H9 (cell line): Measurements from ENCODE around the gene PROCR. TPM values are rescaled to one million over a fixed set of nuclear protein-coding genes. Genes with fewer than 3 reads are reported as not detected.

ENCODE experiments used
- DNase-seq: peaks from one replicate; pipeline ENCODE4 v3.0.0-alpha.2; 2017
- H2AFZ ChIP-seq: one replicate; pipeline ENCODE4 v1.6.1; 2013; ENCODE audit warnings: mild to moderate bottlenecking, low read length, control low read depth, moderate library complexity
- H2AK5ac ChIP-seq: 2 replicates; pipeline ENCODE4 v1.6.1; 2013; ENCODE audit warnings: low read length, control low read depth, mixed read lengths; ENCODE audit not compliant: insufficient read length
- H2BK120ac ChIP-seq: one replicate; pipeline ENCODE4 v1.6.1; 2013; ENCODE audit warnings: low read depth, mild to moderate bottlenecking, low read length, control low read depth, inconsistent platforms; ENCODE audit not compliant: poor library complexity, severe bottlenecking
- H2BK12ac ChIP-seq: 2 replicates; pipeline ENCODE4 v1.6.1; 2013; ENCODE audit warnings: low read length, control low read depth, mixed read lengths, low read depth; ENCODE audit not compliant: insufficient read length
- H2BK15ac ChIP-seq: 2 replicates; pipeline ENCODE4 v1.6.1; 2013; ENCODE audit warnings: low read depth, low read length, control low read depth
- H2BK20ac ChIP-seq: one replicate; pipeline ENCODE4 v1.6.1; 2013; ENCODE audit warnings: low read depth, mild to moderate bottlenecking, low read length, control low read depth, inconsistent platforms; ENCODE audit not compliant: poor library complexity, severe bottlenecking
- H2BK5ac ChIP-seq: 2 replicates; pipeline ENCODE4 v1.6.1; 2013; ENCODE audit warnings: low read length, control low read depth, mixed read lengths; ENCODE audit not compliant: insufficient read length
- H3K14ac ChIP-seq: 2 replicates; pipeline ENCODE4 v1.6.1; 2013; ENCODE audit warnings: low read length, control low read depth; ENCODE audit not compliant: insufficient read depth
- H3K18ac ChIP-seq: 2 replicates; pipeline ENCODE4 v1.6.1; 2013; ENCODE audit warnings: low read depth, mild to moderate bottlenecking, mixed read lengths, low read length, control low read depth; ENCODE audit not compliant: insufficient read length
- H3K23ac ChIP-seq: 2 replicates; pipeline ENCODE4 v1.6.1; 2013; ENCODE audit warnings: low read length, control low read depth, mixed read lengths, low read depth; ENCODE audit not compliant: insufficient read length
- H3K23me2 ChIP-seq: 2 replicates; pipeline ENCODE4 v1.6.1; 2013; ENCODE audit warnings: low read depth, mild to moderate bottlenecking, mixed read lengths, low read length, control low read depth; ENCODE audit not compliant: insufficient read length, poor library complexity, severe bottlenecking
- H3K27ac ChIP-seq: 2 replicates; pipeline ENCODE4 v1.5.1; 2013; ENCODE audit warnings: low read length, control low read depth, mixed read lengths, low read depth; ENCODE audit not compliant: insufficient read length
- H3K27me3 ChIP-seq: 2 replicates; pipeline ENCODE4 v1.6.1; 2013; ENCODE audit warnings: low read length, control low read depth, inconsistent platforms; ENCODE audit not compliant: insufficient read depth
- H3K4ac ChIP-seq: 2 replicates; pipeline ENCODE4 v1.6.1; 2013; ENCODE audit warnings: low read depth, mild to moderate bottlenecking, control low read depth, inconsistent platforms, low read length, moderate library complexity
- H3K4me1 ChIP-seq: 2 replicates; pipeline ENCODE4 v1.6.1; 2013; ENCODE audit warnings: low read length, control low read depth, inconsistent platforms; ENCODE audit not compliant: insufficient read depth
- H3K4me2 ChIP-seq: 2 replicates; pipeline ENCODE4 v1.6.1; 2013; ENCODE audit warnings: low read length, control low read depth, mixed read lengths; ENCODE audit not compliant: insufficient read length, insufficient read depth
- H3K56ac ChIP-seq: 2 replicates; pipeline ENCODE4 v1.6.1; 2013; ENCODE audit warnings: low read depth, mild to moderate bottlenecking, mixed read lengths, low read length, control low read depth; ENCODE audit not compliant: insufficient read length
- H3K79me1 ChIP-seq: 2 replicates; pipeline ENCODE4 v1.6.1; 2013; ENCODE audit warnings: low read depth, mild to moderate bottlenecking, moderate library complexity, low read length, control low read depth, inconsistent platforms; ENCODE audit not compliant: insufficient read depth, poor library complexity, severe bottlenecking
- H3K79me2 ChIP-seq: 2 replicates; pipeline ENCODE4 v1.6.1; 2013; ENCODE audit warnings: low read length, control low read depth, inconsistent platforms; ENCODE audit not compliant: insufficient read depth
- H3K9ac ChIP-seq: 2 replicates; pipeline ENCODE4 v1.6.1; 2013; ENCODE audit warnings: low read length, control low read depth, mixed read lengths; ENCODE audit not compliant: insufficient read length; ENCODE audit errors: extremely low read depth
- H3K9me3 ChIP-seq: one replicate; pipeline ENCODE4 v1.6.1; 2013; ENCODE audit warnings: low read depth, low read length, inconsistent platforms; ENCODE audit not compliant: control insufficient read depth
- H3T11ph ChIP-seq: one replicate; pipeline ENCODE4 v1.6.1; 2013; ENCODE audit warnings: mild to moderate bottlenecking, low read length, control low read depth, inconsistent platforms
- H4K20me1 ChIP-seq: one replicate; pipeline ENCODE4 v1.6.1; 2013; ENCODE audit not compliant: control insufficient read depth, insufficient read length, insufficient read depth
- H4K5ac ChIP-seq: 2 replicates; pipeline ENCODE4 v1.6.1; 2013; ENCODE audit warnings: low read depth, mild to moderate bottlenecking, mixed read lengths, low read length, control low read depth; ENCODE audit not compliant: insufficient read length
- H4K8ac ChIP-seq: replicated peaks from 2 replicates; pipeline ENCODE4 v1.6.1; 2013; ENCODE audit warnings: low read length, control low read depth, mixed read lengths, low read depth; ENCODE audit not compliant: insufficient read length
- H4K91ac ChIP-seq: 2 replicates; pipeline ENCODE4 v1.6.1; 2013; ENCODE audit warnings: low read depth, mild to moderate bottlenecking, moderate library complexity, mixed read lengths, low read length, control low read depth; ENCODE audit not compliant: insufficient read length
- H3K27ac Mint-ChIP-seq, 3 experiments: 2 replicates in 2 of 3; 3 replicates in 1 of 3; pipeline ENCODE4 v1.8.0; 2020 to 2021; ENCODE audit warnings: mixed read lengths in 3 of 3, mild to moderate bottlenecking in 1 of 3, moderate library complexity in 1 of 3
- H3K27me3 Mint-ChIP-seq: 2 replicates; pipeline ENCODE4 v1.8.0; 2021; ENCODE audit warnings: low read depth, mild to moderate bottlenecking, moderate library complexity, mixed read lengths
- H3K36me3 Mint-ChIP-seq, 3 experiments: 2 replicates in 2 of 3; 3 replicates in 1 of 3; pipeline ENCODE4 v1.8.0; 2020 to 2021; ENCODE audit warnings: low read depth in 3 of 3, mixed read lengths in 3 of 3; ENCODE audit not compliant: insufficient read depth in 1 of 3
- H3K4me1 Mint-ChIP-seq, 2 experiments: 2 replicates each; pipeline ENCODE4 v1.8.0; 2020; ENCODE audit warnings: mixed read lengths in 2 of 2
- H3K4me3 Mint-ChIP-seq, 2 experiments: 2 replicates in 1 of 2; 3 replicates in 1 of 2; pipeline ENCODE4 v1.8.0; 2020 to 2021; ENCODE audit warnings: mild to moderate bottlenecking in 2 of 2, mixed read lengths in 2 of 2, moderate library complexity in 1 of 2
- H3K9me3 Mint-ChIP-seq, 2 experiments: 2 replicates in 1 of 2; 3 replicates in 1 of 2; pipeline ENCODE4 v1.8.0; 2020; ENCODE audit warnings: mild to moderate bottlenecking in 2 of 2, mixed read lengths in 2 of 2, moderate library complexity in 1 of 2
- WGBS: extraction: QIAGEN DNeasy Blood & Tissue Kit; methylation state at CpG from one replicate; pipeline ENCODE4 v1.1.7; 2013; ENCODE audit warnings: missing lambda C conversion rate, low lambda C conversion rate, mixed read lengths; ENCODE audit not compliant: insufficient read length; ENCODE audit errors: extremely low coverage; 5-methylcytosine and 5-hydroxymethylcytosine counted together
- total RNA-seq: library from RNA; stranded (reverse); gene quantifications from 2 replicates; pipeline ENCODE4 v1.2.1, GENCODE V29; 2021
- TF ChIP-seq, protein P1 (sequence below): fragments of 200-600 bp; sonication (generic); conservative IDR thresholded peaks from 3 replicates; pipeline ENCODE4 v1.8.0; 2021; ENCODE audit warnings: antibody characterized with exemption, mild to moderate bottlenecking

Gene PROCR
- total RNA-seq, 1 experiment from 2014 or later = 6.4 TPM

DNA sequence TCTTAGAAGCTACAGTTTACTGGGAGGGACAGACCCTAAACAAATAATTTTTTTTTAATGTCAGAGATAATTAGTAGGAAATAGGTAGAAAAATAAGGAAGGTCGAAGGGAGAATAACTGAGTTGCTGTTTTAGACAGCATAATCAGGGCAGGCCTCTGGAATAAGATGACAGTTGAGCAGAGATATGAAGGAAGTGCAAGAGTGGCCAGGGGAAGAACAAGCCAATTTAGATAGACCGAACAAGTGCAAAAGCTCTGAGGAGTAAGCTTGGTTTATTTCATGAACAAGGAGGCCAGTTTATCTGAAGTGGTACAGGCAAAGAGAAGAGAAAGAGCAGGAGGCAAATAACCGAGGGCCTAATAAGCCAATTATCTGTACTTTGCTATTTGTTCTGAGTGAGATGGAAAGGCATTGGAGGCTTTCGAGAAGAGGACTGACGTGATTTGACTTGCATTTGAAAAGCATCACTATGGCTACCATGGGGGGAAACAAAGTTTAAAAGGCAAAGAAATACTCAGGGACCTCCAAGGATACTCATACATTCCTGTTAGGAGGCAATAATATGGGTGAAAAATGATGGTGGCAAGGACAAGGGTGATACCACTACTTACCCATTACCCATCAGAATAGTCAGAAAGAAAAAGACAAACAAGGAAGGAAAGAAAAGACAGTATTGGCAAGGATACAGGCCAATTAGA, 19.7 kb downstream of the PROCR start:
- no peak overlapping the region for H2BK5ac ChIP-seq
- H3K9me3 ChIP-seq = no peaks in the 10 kb centered on the region
- TF ChIP-seq, protein P1, sequence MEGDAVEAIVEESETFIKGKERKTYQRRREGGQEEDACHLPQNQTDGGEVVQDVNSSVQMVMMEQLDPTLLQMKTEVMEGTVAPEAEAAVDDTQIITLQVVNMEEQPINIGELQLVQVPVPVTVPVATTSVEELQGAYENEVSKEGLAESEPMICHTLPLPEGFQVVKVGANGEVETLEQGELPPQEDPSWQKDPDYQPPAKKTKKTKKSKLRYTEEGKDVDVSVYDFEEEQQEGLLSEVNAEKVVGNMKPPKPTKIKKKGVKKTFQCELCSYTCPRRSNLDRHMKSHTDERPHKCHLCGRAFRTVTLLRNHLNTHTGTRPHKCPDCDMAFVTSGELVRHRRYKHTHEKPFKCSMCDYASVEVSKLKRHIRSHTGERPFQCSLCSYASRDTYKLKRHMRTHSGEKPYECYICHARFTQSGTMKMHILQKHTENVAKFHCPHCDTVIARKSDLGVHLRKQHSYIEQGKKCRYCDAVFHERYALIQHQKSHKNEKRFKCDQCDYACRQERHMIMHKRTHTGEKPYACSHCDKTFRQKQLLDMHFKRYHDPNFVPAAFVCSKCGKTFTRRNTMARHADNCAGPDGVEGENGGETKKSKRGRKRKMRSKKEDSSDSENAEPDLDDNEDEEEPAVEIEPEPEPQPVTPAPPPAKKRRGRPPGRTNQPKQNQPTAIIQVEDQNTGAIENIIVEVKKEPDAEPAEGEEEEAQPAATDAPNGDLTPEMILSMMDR = no peak
- no peak overlapping the region for H3K4ac ChIP-seq
- no peak overlapping the region for H3K4me2 ChIP-seq
- no peak overlapping the region for H3K9ac ChIP-seq
- no peaks in the 10 kb centered on the region for H3K23me2 ChIP-seq
- H3K4me1 Mint-ChIP-seq = peaks cover 28 to 29% of the 10 kb centered on the region in 2 experiments
- H3K4me3 Mint-ChIP-seq = no peak overlapping the region
- no peak overlapping the region for H3K18ac ChIP-seq
- no CpG with 5 or more reads among the region's 5 CpGs for WGBS
- H3K36me3 Mint-ChIP-seq = peaks cover 7 to 21% (median 15%) of the 10 kb centered on the region in 3 experiments; a peak in 6 of 7 replicates
- H2BK20ac ChIP-seq = no peak overlapping the region
- H3K27ac ChIP-seq = no peak overlapping the region
- no peaks in the 10 kb centered on the region for H3K4me1 ChIP-seq
- DNase-seq = no peak
- H3K27ac Mint-ChIP-seq = no peak overlapping the region
- H4K20me1 ChIP-seq = no peaks in the 10 kb centered on the region
- no peaks in the 10 kb centered on the region; the same call in 1 of the 2 replicates for H3K27me3 ChIP-seq
- no peak overlapping the region for H2BK120ac ChIP-seq
- H4K91ac ChIP-seq = no peak overlapping the region
- H2AK5ac ChIP-seq = no peak overlapping the region
- H3K79me1 ChIP-seq = no peaks in the 10 kb centered on the region
- peaks cover 26 to 32% of the 10 kb centered on the region in 2 experiments for H3K9me3 Mint-ChIP-seq
- H4K8ac ChIP-seq = no peak overlapping the region
- no peak overlapping the region for H3K23ac ChIP-seq
- H3K14ac ChIP-seq = no peak overlapping the region
- H3K79me2 ChIP-seq = no peaks in the 10 kb centered on the region
- no peak overlapping the region for H3T11ph ChIP-seq
- H3K27me3 Mint-ChIP-seq = peaks cover 24% of the 10 kb centered on the region
- no peak overlapping the region for H2AFZ ChIP-seq
- H2BK12ac ChIP-seq = no peak overlapping the region
- no peak overlapping the region for H4K5ac ChIP-seq
- no peak overlapping the region for H3K56ac ChIP-seq
- H2BK15ac ChIP-seq = no peak overlapping the region
